KOPT-K1 (cell line): ENCODE data around the gene LMO1.

Source experiments
- H3K27ac ChIP-seq: fragments of 200-600 bp; sonication (generic); 2 replicates; pipeline ENCODE4 v1.5.1; 2016; ENCODE audit warnings: antibody characterized with exemption, mild to moderate bottlenecking, low read depth, low read length; ENCODE audit not compliant: poor library complexity, severe bottlenecking
- H3K36me3 ChIP-seq: fragments of 200-600 bp; sonication (generic); 2 replicates; pipeline ENCODE4 v1.5.1; 2017; ENCODE audit warnings: antibody characterized with exemption, mild to moderate bottlenecking, low read length, moderate library complexity; ENCODE audit not compliant: insufficient read depth
- H3K9me3 ChIP-seq: fragments of 200-600 bp; sonication (generic); 2 replicates; pipeline ENCODE4 v1.5.1; 2017; ENCODE audit warnings: antibody characterized with exemption, low read length, mild to moderate bottlenecking; ENCODE audit not compliant: insufficient read depth, poor library complexity, severe bottlenecking

LMO1 gene

GRCh38 chr11:8221917-8222495, 41.7 kb downstream of the LMO1 start:
- no peaks in the 10 kb centered on the region for H3K36me3 ChIP-seq
- no peak overlapping the region for H3K27ac ChIP-seq

DNA sequence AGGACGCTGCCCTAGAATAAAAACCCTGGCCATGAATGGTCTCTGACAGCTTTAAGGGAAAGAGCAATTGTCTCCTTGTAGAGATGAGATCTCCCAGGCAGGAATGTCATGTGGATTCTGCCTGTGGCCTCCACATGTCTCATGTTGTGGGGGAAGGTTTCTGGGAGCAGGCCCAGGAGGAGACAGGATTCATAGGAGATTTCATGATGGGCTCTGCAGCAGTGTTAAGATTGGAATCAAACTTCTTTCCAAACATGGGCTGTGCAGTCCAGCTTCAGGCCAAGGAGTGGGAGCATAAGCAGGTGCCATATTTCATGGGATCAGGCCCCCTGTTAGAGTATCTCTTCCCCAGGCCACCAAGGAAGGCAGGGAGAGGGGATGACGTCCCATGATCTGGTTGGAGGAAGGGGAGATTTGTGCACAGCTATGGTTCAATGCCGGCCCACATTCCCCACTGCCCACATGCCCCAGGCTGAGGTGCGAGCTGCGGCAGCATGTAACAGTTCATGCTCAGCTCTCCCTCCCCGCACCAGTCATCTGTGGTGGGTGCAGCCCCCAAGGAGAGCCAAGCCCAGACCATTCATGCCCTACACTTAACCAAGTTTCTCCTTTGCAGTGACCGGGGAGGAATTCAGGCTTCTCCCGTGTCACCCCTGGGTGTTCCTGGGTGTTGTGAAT, 42.5 kb downstream of the LMO1 start:
- H3K36me3 ChIP-seq = no peaks in the 10 kb centered on the region
- H3K27ac ChIP-seq = no peak overlapping the region
- no peaks in the 10 kb centered on the region for H3K9me3 ChIP-seq

More at GRCh38 chr11:8221917-8222495, 41.7 kb downstream of the LMO1 start:
- no peaks in the 10 kb centered on the region for H3K9me3 ChIP-seq

GRCh38 chr11:8220261-8221045, 43.2 kb downstream of the LMO1 start:
- Histone ChIP-seq H3K27ac (no peak overlapping the region), H3K36me3 (no peaks in the 10 kb centered on the region), H3K9me3 (no peaks in the 10 kb centered on the region)

DNA sequence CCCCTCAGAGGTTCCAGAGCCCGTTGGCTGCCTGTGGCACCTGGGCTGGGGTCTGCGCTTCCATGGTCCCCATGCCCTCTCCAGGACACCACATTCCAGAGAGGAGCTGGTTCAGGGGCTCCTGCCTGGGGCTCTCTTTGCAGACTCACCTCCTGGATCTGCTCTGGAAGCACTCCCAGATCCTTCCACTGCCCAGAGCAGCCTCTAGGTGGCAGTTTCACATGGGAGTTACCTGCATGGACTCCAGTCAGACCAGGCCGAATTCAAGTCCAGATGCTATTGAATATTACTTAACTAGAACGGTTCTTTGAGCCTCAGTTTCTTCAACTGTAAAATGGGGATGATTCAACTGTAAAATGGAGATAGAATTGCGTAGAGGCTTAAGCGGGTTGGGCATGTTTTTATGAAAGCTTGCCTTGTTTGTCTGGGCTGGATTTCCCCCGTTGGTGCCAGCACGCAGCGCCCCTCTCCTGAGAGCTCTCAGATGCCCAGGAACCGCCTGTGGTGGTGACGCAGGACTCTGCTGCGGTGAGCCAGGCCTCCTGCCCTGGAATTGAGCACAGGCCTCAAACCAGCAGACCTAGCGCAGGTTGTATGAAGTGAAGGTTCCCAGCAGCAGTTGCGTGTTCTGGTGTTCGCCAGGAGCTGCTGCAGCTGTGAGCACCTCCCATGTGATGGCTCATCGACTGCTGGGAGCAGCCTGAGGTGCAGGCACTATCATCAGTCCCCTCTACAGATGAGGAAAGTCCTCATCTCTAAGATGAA, 44.2 kb downstream of the LMO1 start:
- H3K9me3 ChIP-seq = no peaks in the 10 kb centered on the region
- no peak overlapping the region for H3K27ac ChIP-seq
- H3K36me3 ChIP-seq = no peaks in the 10 kb centered on the region

DNA sequence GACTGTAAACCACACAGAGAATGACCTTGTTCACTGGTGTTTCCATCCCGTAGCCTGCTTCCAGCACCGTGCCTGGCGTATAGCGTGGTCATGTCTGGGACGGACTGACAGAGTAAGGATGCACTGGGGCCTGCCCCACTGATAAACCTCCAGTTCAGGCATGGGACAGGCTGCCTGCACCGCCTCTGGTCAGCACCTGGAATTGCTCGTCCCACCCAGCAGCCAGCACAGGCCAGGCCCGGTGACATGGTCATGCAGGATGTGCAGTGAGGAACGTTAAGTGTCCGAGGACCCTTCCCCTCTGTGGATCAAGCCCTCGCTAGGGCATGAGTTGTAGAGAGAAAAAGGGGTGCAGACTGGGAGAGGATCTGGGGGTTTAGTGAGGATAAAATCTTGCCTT, 44.8 kb downstream of the LMO1 start:
- Histone ChIP-seq H3K36me3 (no peaks in the 10 kb centered on the region), H3K27ac (no peak overlapping the region), H3K9me3 (no peaks in the 10 kb centered on the region)

- Histone ChIP-seq H3K36me3 (no peaks in the 10 kb centered on the region), H3K9me3 (no peaks in the 10 kb centered on the region), H3K27ac (no peak overlapping the region)
Observed at GRCh38 chr11:8218409-8218808, 45.3 kb downstream of the LMO1 start.

- Histone ChIP-seq H3K36me3 (no peaks in the 10 kb centered on the region), H3K9me3 (no peaks in the 10 kb centered on the region), H3K27ac (no peak overlapping the region)
Observed at GRCh38 chr11:8217926-8218325, 45.8 kb downstream of the LMO1 start.

GRCh38 chr11:8217136-8217535, 46.5 kb downstream of the LMO1 start:
- Histone ChIP-seq H3K27ac (no peak overlapping the region), H3K9me3 (no peaks in the 10 kb centered on the region), H3K36me3 (no peaks in the 10 kb centered on the region)

GRCh38 chr11:8213376-8213775, 50.3 kb downstream of the LMO1 start:
- H3K36me3 ChIP-seq = no peaks in the 10 kb centered on the region
- H3K27ac ChIP-seq = no peak overlapping the region
- no peaks in the 10 kb centered on the region for H3K9me3 ChIP-seq

DNA sequence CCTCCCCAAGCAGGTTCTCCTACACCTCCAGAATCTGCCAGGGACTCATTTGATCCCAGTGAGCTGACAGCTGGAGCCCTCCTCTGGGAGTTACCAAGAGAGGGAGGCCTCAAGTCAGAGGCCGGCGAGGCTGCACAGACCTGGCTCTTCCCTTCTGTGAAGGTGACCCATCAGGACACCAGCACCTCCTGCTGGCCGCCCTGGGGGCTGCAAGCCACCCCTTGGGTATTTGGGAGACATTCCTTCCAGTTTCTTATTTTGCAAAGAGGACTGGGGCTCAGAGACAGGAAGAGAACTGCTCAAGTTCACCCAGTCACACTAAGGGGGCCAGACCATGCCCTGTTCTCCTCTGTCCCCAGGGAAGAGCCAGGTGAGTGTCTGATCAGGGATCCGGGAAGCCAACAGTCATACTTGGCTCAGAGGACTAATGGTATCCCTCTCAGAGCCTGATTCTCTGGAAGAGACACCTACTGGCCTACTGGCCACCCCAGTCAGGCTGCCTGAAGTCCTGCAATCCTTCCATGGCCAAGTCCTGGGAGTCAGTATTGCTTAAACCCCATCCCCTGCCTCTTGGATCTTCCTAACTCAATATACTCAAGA, 54.4 kb downstream of the LMO1 start:
- Histone ChIP-seq H3K36me3 (no peaks in the 10 kb centered on the region), H3K9me3 (no peaks in the 10 kb centered on the region), H3K27ac (no peak overlapping the region)

DNA sequence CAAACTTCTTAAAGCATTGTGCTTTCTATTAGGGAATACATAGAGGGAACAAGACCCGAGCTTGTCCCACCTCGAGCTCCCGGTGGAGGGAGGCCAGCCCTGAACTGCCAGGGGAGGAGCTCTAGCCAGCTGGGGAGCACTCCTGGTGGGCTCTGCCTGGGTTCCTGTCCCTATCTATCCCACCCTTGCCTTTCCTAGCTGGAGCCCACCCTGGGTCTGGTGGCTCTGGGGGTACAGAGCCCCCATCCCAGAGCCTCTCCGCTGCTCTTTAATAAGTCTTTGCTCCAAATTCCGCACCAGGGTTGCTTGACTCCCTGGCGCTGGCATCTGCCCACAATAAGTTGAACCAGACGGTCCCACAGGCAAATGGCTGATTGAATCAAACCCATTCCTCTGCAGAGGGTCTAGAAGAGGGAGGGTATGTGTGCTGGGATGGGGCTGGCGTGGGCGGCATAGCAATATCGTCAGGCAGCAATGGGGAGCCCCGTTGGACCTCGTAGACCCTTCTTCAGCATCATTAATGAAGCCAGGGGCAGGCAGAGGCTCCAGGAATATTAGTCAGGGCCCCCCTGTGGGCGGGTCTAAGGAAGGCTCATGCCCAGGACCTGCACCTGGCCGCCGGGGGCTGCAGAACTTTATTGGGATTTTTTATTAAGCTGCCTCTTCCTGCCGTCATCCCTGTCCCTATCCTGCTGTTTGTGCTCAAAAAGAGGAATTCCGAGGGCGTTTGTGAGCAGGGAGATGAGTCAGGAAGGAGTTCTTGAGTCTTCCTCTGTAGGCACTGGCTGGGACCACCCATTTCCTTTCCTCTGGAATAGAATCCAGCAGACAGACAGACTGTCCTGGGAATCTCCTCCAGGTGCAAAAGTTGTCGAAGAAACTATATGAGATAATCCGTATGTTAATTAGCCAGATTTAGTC, 56.3 kb downstream of the LMO1 start:
- Histone ChIP-seq H3K9me3 (no peaks in the 10 kb centered on the region), H3K27ac (no peak overlapping the region), H3K36me3 (no peaks in the 10 kb centered on the region)

GRCh38 chr11:8206251-8207079, 57.2 kb downstream of the LMO1 start:
- Histone ChIP-seq H3K9me3 (no peaks in the 10 kb centered on the region), H3K36me3 (no peaks in the 10 kb centered on the region), H3K27ac (no peak overlapping the region)

DNA sequence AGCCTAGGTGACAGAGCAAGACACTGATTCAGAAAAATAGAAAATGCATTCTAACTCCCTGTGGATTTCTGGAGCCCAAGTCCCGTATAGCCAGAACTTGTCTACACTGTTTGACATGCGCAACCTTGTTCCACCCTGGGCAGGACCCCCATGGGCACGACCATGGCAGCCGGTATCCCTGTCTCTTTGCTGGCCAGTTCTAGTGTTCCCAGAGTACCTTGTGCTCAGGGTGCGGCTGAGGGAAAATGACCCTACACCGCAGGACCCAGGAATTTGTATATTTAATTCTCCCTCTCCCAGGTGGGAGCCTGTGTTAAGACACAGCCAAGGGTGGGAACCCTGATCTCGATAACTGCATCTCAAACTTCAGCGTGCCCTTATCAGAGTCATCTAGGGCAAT, 58.1 kb downstream of the LMO1 start:
- Histone ChIP-seq H3K27ac (no peak overlapping the region), H3K9me3 (no peaks in the 10 kb centered on the region), H3K36me3 (no peaks in the 10 kb centered on the region)
